ENCODE measurements around the gene MLLT3. TPM values are rescaled to one million over a fixed set of nuclear protein-coding genes. Genes with fewer than 3 reads are reported as not detected.

MLLT3 gene
- polyA plus RNA-seq, 1 donor: 32.4 TPM

- no peak for DNase-seq
Observed at GRCh38 chr9:20477940-20478620, 144.2 kb downstream of the MLLT3 start.

- peak; percentile 62 for DNase-seq
Observed at GRCh38 chr9:20476912-20477521, 145.3 kb downstream of the MLLT3 start.

DNA sequence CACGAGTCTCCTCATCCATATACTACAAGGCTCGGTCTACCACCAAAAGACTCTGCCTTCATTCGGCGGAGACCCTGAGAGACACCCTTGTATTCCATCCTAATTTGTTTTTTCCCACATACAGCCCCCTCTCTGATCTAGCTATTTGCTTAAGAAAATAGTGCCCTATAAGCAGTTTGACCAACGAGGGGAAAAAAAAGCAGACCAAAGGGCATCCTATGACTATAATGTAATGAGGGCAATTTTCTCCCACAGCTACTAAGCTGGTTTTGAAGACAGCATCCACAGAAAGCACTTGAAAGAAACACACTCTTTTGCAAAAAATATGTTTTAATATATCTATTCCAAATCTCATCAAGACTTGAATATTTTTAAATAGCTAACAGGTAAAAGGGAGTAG, 147.8 kb downstream of the MLLT3 start:
- DNase-seq: no peak

GRCh38 chr9:20473515-20474013, 148.7 kb downstream of the MLLT3 start:
- DNase-seq: no peak

DNA sequence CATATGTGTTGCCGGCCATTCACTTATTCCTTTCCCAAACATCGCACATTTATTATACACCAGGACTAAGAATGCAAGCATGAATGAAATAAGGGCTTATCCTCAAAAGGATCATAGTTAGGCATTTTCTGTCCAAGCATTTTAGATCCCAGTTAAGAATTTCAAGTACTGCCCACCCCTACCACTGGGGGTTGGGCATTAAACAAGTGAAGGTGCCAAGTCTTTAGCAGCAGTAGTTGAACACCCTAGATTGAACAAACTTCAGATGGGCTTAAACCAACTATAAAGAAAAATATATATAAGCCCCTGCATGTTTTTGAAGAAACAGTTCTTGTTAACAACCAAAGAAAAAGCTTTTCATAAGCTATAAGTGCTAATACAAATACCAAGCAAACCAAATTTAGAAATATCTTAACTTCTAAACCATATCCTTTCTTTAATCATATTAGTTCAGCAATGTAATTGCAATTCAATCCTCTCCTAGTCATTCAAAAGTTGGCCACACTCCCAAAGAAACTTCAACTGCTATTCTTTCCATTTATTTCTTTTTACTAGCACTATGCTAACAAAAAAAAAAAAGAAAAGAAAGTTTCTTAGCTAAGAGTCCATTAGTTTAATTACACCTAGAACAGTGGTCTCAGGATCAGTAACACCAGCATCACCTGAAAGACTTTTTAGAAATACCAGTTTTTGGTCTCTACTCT, 149.8 kb downstream of the MLLT3 start:
- DNase-seq: no peak

- no peak for DNase-seq
Observed at GRCh38 chr9:20466328-20467008, 155.8 kb downstream of the MLLT3 start.

GRCh38 chr9:20464242-20464641, 158.1 kb downstream of the MLLT3 start:
- no peak for DNase-seq

- DNase-seq: no peak
Observed at GRCh38 chr9:20463823-20464222, 158.5 kb downstream of the MLLT3 start.

DNA sequence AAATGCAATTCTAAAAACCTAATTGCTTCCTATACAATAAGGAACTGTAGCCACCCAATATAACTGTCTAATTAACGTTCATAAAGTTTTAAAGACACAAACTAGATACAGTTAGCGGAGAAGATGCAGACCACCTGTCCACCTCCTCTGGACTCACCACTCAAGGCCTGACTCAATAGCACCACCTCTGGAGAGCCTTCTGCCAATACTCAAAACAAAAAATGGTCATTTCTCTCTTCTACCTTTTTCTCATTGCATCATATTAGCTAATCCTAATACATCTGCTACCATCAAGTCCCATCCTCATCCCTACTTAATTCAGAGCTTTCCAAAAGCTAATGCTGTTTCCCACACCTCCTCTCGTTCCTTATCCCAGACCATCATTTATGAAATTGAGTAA, 159.9 kb downstream of the MLLT3 start:
- DNase-seq: no peak

DNA sequence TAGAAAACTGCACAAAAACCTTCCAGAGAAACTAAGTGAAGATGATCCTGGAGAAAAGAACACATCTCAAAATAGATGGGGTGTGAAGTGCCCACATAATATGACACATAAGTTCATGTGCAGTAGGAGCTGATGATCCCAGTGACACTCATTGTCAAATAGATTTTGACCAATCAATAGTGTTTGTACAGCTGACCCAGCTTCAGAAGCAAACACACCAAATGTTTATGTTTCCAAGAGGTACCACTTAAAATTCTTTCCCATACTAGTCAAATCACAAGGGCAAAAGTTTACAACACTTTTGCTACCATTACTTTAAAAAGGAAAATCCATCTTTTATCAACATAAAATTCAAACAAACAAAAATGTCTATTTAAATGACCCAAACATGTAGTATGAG, 175.0 kb downstream of the MLLT3 start:
- DNase-seq: no peak

DNA sequence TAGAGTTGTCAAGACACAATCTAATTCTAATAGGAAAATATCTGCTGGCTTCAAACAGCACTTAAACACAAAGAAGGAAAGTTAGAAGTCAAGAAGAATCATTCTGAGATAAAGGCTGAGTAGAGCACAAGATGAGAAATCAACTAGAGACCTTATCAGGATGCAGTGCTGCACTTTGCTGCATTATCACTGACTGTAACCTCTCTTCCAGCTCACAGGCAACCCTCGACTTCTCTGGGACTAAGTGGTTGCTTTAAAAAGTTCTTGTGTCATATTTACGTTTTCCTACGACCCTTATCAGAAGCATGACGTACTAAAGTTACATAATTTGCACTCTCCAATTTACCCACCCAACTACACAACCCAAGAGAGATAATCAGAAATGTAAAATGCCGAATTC, 176.1 kb downstream of the MLLT3 start:
- DNase-seq: no peak

GRCh38 chr9:20442461-20443319, 179.6 kb downstream of the MLLT3 start:
- no peak for DNase-seq

DNA sequence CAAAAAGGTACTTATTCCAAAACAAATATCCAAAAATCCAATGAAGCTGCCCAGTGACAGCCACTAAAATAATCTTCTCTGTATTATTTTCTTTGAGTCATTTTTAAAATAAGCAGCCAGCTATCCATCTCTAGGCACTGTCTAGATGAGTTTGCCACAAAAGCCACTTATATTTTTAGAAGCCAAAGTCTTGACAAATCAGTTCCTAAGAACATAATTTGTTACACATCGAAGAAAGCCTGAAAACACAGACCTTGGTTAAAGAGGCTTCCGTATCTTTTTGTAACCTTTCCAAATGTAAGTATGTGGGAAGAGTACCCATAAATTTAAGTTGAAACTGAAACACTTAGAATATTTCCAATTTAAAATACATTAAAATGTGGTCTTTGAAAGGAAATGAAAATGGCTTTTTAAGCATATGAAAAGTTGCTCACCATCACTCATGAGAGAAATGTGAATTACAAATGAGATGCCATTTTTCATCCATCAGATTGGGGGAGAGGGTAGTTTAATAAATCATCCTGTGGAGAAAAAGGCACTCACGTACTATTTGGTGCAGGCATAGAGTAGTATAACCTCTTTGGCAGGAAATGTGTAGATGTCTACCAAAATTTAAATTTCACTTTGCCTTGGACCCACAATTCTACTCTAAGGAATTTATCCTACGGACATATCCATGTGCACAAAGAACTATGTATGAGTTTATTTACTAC, 180.4 kb downstream of the MLLT3 start:
- no peak for DNase-seq

- no peak for DNase-seq
Observed at GRCh38 chr9:20441166-20441565, 181.1 kb downstream of the MLLT3 start.

- DNase-seq: no peak
Observed at GRCh38 chr9:20437476-20437875, 184.8 kb downstream of the MLLT3 start.

GRCh38 chr9:20436476-20437195, 185.7 kb downstream of the MLLT3 start:
- no peak for DNase-seq

DNA sequence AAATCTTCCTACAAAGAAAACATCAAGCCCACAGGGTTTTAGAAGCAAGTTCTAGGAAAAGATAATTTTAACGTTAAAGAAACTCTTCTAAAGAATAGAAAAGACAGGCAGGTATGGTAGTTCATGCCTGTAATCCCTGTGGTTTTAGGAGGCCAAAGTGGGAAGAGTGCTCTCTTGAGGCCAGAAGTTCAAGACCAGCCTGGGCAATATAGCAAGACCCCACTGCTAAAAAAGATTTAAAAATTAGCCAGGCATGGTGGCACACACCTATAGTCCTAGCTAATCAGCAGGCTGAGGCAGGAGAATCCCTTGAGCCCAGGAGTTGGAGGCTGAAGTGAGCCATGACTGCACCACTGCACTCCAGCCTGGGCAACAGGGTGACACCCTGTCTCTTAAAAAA, 193.3 kb downstream of the MLLT3 start:
- DNase-seq: no peak

- DNase-seq: no peak
Observed at GRCh38 chr9:20427359-20427758, 194.9 kb downstream of the MLLT3 start.

- no peak for DNase-seq
Observed at GRCh38 chr9:20426019-20426418, 196.3 kb downstream of the MLLT3 start.

- DNase-seq: no peak
Observed at GRCh38 chr9:20419533-20419932, 202.8 kb downstream of the MLLT3 start.

Data from left kidney (tissue), 2 donors.